Suprapubic skin (tissue), 4 donors: ENCODE results near the gene PRDM12. TPM values are rescaled to one million over a fixed set of nuclear protein-coding genes. Genes with fewer than 3 reads are reported as not detected.
A peak's percentile ranks its signal among the peaks of the same experiment; 100 is the strongest.

Experiments
- DNase-seq, 2 donors: peaks; one replicate each; pipeline ENCODE4 v3.0.0-alpha.2; 2019; ENCODE audit warnings: low spot score in 2 of 2
- H3K27ac ChIP-seq: fragments of 200-600 bp; sonication (generic); one replicate; pipeline ENCODE4 v1.5.1; 2019
- H3K27me3 ChIP-seq: fragments of 200-600 bp; sonication (generic); one replicate; pipeline ENCODE4 v1.5.1; 2019
- H3K36me3 ChIP-seq: fragments of 200-600 bp; sonication (generic); one replicate; pipeline ENCODE4 v1.5.1; 2019
- H3K4me1 ChIP-seq: fragments of 200-600 bp; sonication (generic); one replicate; pipeline ENCODE4 v1.5.1; 2019
- H3K4me3 ChIP-seq: fragments of 200-600 bp; sonication (generic); one replicate; pipeline ENCODE4 v1.5.1; 2019; ENCODE audit warnings: mild to moderate bottlenecking
- H3K9me3 ChIP-seq: fragments of 200-600 bp; sonication (generic); one replicate; pipeline ENCODE4 v1.5.1; 2019
- CTCF ChIP-seq, 2 donors: fragments of 200-600 bp in 1 of 2; fragments of 450-650 bp in 1 of 2; sonication (generic) in 1 of 2; IDR thresholded peaks; one replicate each; pipeline ENCODE4 v1.5.1; 2016 to 2019; ENCODE audit warnings: antibody characterized with exemption in 2 of 2, mild to moderate bottlenecking in 1 of 2, moderate library complexity in 1 of 2
- EP300 ChIP-seq: sonication (generic); formaldehyde crosslinking; IDR thresholded peaks from one replicate; pipeline ENCODE4 v1.6.1; 2017; ENCODE audit warnings: antibody characterized with exemption
- POLR2A ChIP-seq, 2 donors: fragments of 450-650 bp; IDR thresholded peaks; one replicate each; pipeline ENCODE4 v1.6.1; 2017; ENCODE audit warnings: antibody characterized with exemption in 2 of 2, mild to moderate bottlenecking in 2 of 2, moderate library complexity in 2 of 2
- POLR2AphosphoS5 ChIP-seq, 3 donors: sonication (generic); formaldehyde crosslinking; IDR thresholded peaks; one replicate each; pipeline ENCODE4 v1.6.1; 2017; ENCODE audit warnings: antibody characterized with exemption in 3 of 3
- WGBS: methylation state at CpG from one replicate; pipeline ENCODE4 v1.1.5; 2018; 5-methylcytosine and 5-hydroxymethylcytosine counted together
- total RNA-seq, 4 donors: library from RNA; depleted of rRNA; stranded (reverse); fragments of >200 nt; gene quantifications; one replicate each; pipeline ENCODE4 v1.1.0, GENCODE V29; 2016

The PRDM12 gene
- total RNA-seq, 4 donors from 2014 or later = not detected

DNA sequence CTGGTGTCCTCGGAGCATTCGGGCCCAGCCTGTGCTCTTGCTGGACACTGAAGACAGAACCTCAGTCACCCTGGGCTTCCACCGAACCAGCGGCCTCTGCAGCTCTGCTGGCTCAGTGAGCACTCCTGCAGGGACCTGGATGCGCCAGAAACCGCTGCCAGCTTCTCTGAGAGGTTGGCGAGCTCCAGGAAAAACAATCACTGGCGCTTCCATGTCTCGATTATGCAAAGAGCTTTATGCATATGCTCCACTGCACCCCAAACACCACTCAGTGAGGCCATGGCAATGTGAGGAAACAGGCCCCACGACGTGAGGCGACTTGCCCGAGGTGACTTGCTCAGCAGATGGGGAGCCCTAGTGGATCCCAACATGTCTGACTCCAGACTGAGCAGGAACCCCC, 11.0 kb downstream of the PRDM12 start:
- DNase-seq = no peak
- H3K27ac ChIP-seq = no peak overlapping the region
- WGBS = 69% methylated on average over 9 of the region's 13 CpGs
- H3K36me3 ChIP-seq = no peaks in the 10 kb centered on the region
- no peaks in the 10 kb centered on the region for H3K9me3 ChIP-seq
- peaks cover 4% of the 10 kb centered on the region for H3K4me1 ChIP-seq
- H3K4me3 ChIP-seq = no peak overlapping the region
- peaks cover 12% of the 10 kb centered on the region for H3K27me3 ChIP-seq
- no peak for TF ChIP-seq EP300
- no peak for TF ChIP-seq CTCF (IDR thresholded peaks at IDR 0.05)
- TF ChIP-seq POLR2A (IDR thresholded peaks at IDR 0.05) = no peak
- no peak for TF ChIP-seq POLR2AphosphoS5 (IDR thresholded peaks at IDR 0.05)

DNA sequence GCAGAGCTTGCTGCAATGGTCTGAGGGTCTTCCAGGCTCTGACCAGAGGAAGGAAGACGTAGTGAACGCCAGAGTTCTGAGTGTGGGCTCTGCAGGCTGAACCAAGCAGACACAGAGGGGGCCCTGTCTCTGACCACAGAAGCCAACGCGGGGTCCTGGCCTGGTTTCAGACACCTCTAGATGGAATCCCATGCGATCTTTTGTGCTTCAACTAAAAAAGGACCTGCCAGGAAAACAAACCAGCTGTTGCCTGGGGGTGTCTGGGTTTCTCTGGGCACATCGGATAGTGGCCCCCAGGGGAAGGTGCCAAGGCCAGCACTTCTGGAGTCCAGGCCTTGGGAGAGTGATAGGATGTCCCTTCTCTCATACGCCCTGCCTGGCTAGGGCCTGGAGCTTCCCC, 12.9 kb downstream of the PRDM12 start:
- peaks cover 18% of the 10 kb centered on the region for H3K27me3 ChIP-seq
- no peak overlapping the region for H3K27ac ChIP-seq
- H3K36me3 ChIP-seq = no peaks in the 10 kb centered on the region
- 87% methylated on average over 7 of the region's 7 CpGs for WGBS
- H3K9me3 ChIP-seq = no peaks in the 10 kb centered on the region
- TF ChIP-seq POLR2AphosphoS5 (IDR thresholded peaks at IDR 0.05) (no peak), CTCF (IDR thresholded peaks at IDR 0.05) (no peak)
- peaks cover 18% of the 10 kb centered on the region for H3K4me1 ChIP-seq
- no peak for DNase-seq
- no peak overlapping the region for H3K4me3 ChIP-seq

- no peaks in the 10 kb centered on the region for H3K9me3 ChIP-seq
- peaks cover 18% of the 10 kb centered on the region for H3K27me3 ChIP-seq
- no peak overlapping the region for H3K27ac ChIP-seq
- WGBS = 9% methylated on average over 21 of the region's 116 CpGs
- H3K36me3 ChIP-seq = no peaks in the 10 kb centered on the region
- TF ChIP-seq POLR2AphosphoS5 (IDR thresholded peaks at IDR 0.05) = no peak
- no peak for TF ChIP-seq POLR2A (IDR thresholded peaks at IDR 0.05)
- no peak for TF ChIP-seq CTCF (IDR thresholded peaks at IDR 0.05)
- no peak for TF ChIP-seq EP300
- peak overlapping the region; percentile 60 for H3K4me3 ChIP-seq
- DNase-seq = no peak
- peaks cover 16% of the 10 kb centered on the region for H3K4me1 ChIP-seq
These were observed 16.7 kb downstream of the PRDM12 start for GRCh38 chr9:130680836-130681768.

GRCh38 chr9:130681769-130682420, 17.5 kb downstream of the PRDM12 start:
- H3K4me1 ChIP-seq = peaks cover 16% of the 10 kb centered on the region
- peaks cover 18% of the 10 kb centered on the region for H3K27me3 ChIP-seq
- H3K27ac ChIP-seq = no peak overlapping the region
- H3K4me3 ChIP-seq = peak overlapping the region; percentile 60
- under 1% methylated on average over 21 of the region's 45 CpGs for WGBS
- no peak for DNase-seq
- H3K9me3 ChIP-seq = no peaks in the 10 kb centered on the region
- TF ChIP-seq EP300 = no peak
- TF ChIP-seq POLR2A (IDR thresholded peaks at IDR 0.05) = no peak
- TF ChIP-seq CTCF (IDR thresholded peaks at IDR 0.05) = no peak
- TF ChIP-seq POLR2AphosphoS5 (IDR thresholded peaks at IDR 0.05) = no peak
- H3K36me3 ChIP-seq = no peaks in the 10 kb centered on the region
